Measurements from ENCODE around the gene KCNAB1. TPM values are rescaled to one million over a fixed set of nuclear protein-coding genes. Genes with fewer than 3 reads are reported as not detected.

KCNAB1 gene
- total RNA-seq, 2 donors from 2014 or later = 0.07 to 0.74 TPM

DNA sequence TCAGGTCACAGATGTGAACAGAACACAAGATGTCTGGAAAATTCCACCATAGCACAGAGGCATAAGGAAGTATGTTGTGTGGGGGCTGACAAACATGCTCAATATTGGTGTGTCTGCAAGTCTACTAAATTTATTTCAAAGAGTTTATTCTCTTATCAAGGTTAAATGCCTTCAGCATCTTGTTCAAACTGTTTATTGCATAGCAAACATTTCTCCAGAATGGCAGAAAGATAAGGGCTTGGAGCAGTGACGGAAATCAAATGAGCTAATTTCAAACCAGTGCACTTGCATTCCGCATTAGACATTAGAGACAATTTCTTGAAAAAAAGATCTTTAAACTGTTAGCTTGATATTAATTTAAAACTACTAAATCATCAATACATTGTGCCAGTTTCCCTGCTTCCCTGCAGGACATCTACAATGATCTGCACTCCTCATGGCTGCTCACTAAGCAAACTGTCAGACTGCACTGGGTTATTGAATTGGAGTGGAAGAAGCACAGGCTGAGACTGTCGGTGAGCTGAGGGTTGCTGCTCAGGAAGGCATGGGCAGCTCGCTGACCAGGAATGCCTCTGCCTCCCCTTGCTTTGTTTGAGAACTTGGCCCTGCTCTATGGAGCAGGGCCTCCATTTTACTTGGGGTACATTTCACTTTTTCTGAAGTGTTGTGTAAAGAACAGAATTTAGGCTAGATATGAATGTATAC is 89.4 kb downstream of the KCNAB1 start:
- no peaks in the 10 kb centered on the region for H3K36me3 ChIP-seq
- no peak overlapping the region for H3K9ac ChIP-seq (ENCODE audit: low read depth in 2 of 2, low read length in 2 of 2)
- no peaks in the 10 kb centered on the region for H3K27me3 ChIP-seq
- no peak for DNase-seq
- intact Hi-C loops (cut with DNase I) = no loop called here
- no peaks in the 10 kb centered on the region for H3K4me1 ChIP-seq
- H3K4me3 ChIP-seq = no peak overlapping the region
- no peak overlapping the region for H3K27ac ChIP-seq
- H3K9me3 ChIP-seq = no peaks in the 10 kb centered on the region
- TF ChIP-seq, protein P1, sequence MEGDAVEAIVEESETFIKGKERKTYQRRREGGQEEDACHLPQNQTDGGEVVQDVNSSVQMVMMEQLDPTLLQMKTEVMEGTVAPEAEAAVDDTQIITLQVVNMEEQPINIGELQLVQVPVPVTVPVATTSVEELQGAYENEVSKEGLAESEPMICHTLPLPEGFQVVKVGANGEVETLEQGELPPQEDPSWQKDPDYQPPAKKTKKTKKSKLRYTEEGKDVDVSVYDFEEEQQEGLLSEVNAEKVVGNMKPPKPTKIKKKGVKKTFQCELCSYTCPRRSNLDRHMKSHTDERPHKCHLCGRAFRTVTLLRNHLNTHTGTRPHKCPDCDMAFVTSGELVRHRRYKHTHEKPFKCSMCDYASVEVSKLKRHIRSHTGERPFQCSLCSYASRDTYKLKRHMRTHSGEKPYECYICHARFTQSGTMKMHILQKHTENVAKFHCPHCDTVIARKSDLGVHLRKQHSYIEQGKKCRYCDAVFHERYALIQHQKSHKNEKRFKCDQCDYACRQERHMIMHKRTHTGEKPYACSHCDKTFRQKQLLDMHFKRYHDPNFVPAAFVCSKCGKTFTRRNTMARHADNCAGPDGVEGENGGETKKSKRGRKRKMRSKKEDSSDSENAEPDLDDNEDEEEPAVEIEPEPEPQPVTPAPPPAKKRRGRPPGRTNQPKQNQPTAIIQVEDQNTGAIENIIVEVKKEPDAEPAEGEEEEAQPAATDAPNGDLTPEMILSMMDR (IDR thresholded peaks at IDR 0.05) = no peak

DNA sequence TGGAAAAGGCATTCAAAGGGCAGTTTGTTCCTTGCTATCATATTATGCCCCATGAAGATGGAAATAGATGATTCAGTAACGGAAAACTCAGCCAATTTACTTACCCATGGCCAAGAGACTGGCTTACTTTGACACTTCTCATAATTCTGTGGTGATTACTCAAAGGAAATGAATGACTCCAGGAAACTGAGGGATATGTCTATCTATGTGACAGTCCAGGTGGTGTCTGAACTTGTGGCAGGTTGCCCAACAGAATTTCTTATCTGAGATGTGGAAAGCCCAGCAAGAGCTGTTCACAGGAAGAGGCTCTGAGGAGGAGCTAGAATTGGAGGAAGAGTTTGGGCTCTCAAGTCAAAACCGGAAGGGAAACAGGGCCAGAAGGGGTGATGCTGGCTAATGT is 91.2 kb downstream of the KCNAB1 start:
- TF ChIP-seq, protein P1 (IDR thresholded peaks at IDR 0.05) = no peak

DNA sequence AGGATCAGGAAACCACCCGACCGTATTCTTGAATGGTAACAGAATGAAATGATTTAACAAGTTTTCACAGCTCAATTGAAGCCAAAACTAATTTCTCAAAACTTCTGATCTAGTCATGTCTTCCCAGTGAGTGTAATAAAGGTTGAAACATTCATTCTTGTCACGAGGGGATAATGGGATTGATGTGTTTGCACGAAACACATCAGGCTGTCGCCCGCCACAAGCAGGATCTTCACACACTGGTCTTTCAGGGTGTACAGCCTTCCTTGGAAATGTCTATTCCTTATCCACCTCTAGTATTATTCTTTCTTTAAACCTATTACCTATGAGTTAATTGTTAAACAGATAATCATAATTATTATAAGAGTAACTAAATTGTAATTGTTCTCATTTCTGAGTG is 94.3 kb downstream of the KCNAB1 start:
- Histone ChIP-seq H3K4me1 (no peaks in the 10 kb centered on the region), H3K9ac (ENCODE audit: low read depth in 2 of 2, low read length in 2 of 2) (no peak overlapping the region), H3K4me3 (no peak overlapping the region), H3K27ac (no peak overlapping the region), H3K36me3 (no peaks in the 10 kb centered on the region), H3K27me3 (no peaks in the 10 kb centered on the region), H3K9me3 (no peaks in the 10 kb centered on the region)
- no peak for DNase-seq
- intact Hi-C loops (cut with DNase I) = no loop called here
- TF ChIP-seq, protein P1 (IDR thresholded peaks at IDR 0.05) = no peak

More for the DNA sequence above, 91.2 kb downstream of the KCNAB1 start:
- H3K27me3 ChIP-seq = no peaks in the 10 kb centered on the region
- DNase-seq = no peak
- H3K9me3 ChIP-seq = no peaks in the 10 kb centered on the region
- intact Hi-C loops (cut with DNase I) = no loop called here
- no peak overlapping the region for H3K4me3 ChIP-seq
- no peak overlapping the region for H3K9ac ChIP-seq (ENCODE audit: low read depth in 2 of 2, low read length in 2 of 2)
- no peaks in the 10 kb centered on the region for H3K4me1 ChIP-seq
- H3K36me3 ChIP-seq = no peaks in the 10 kb centered on the region
- no peak overlapping the region for H3K27ac ChIP-seq

DNA sequence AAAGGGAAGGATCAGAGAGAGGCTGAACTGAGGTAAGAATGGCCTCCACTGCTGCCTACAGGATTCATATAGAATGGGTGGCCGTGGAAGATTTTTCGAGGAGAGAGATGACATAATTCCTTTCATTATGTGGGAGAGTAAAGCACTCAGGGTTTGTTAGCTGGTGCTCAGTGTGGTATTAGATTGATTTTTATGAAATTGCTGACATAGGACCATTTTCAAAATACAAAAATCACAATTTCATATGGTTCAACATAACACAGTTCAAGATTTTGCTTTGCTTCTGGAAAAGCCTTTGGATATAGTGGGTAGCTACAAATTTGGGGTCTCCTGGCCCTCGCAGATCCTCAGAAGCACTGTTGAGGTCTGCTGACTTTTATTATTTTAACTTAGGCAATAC is 95.4 kb downstream of the KCNAB1 start:
- Histone ChIP-seq H3K27me3 (no peaks in the 10 kb centered on the region), H3K4me3 (no peak overlapping the region), H3K9me3 (no peaks in the 10 kb centered on the region), H3K4me1 (no peaks in the 10 kb centered on the region), H3K9ac (ENCODE audit: low read depth in 2 of 2, low read length in 2 of 2) (no peak overlapping the region), H3K27ac (no peak overlapping the region), H3K36me3 (no peaks in the 10 kb centered on the region)
- DNase-seq = no peak
- TF ChIP-seq, protein P1 (IDR thresholded peaks at IDR 0.05) = no peak
- intact Hi-C loops (cut with DNase I) = no loop called here

DNA sequence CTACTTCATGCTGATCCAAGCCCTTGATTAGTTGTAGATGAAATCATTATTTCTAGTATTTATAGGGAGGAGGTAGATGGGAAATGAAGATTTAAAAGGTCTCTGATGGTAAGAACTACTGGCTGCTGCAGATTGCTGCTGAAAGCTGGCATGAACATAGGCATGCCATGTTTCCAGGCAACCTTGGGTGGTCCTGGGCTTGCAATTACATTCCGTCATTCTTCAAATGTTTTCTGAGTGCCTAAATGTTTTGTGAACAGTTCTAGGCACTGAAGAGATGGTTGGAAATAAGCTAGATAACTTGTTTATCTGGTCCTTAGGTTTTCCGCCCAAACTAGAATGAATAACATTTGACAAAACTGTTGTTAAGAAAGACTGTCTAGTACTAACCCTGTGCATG is 95.8 kb downstream of the KCNAB1 start:
- no peak overlapping the region for H3K27ac ChIP-seq
- no peaks in the 10 kb centered on the region for H3K9me3 ChIP-seq
- no peaks in the 10 kb centered on the region for H3K36me3 ChIP-seq
- no peak for DNase-seq
- intact Hi-C loops (cut with DNase I) = no loop called here
- H3K27me3 ChIP-seq = no peaks in the 10 kb centered on the region
- no peaks in the 10 kb centered on the region for H3K4me1 ChIP-seq
- no peak overlapping the region for H3K4me3 ChIP-seq
- TF ChIP-seq, protein P1 (IDR thresholded peaks at IDR 0.05) = no peak
- H3K9ac ChIP-seq (ENCODE audit: low read depth in 2 of 2, low read length in 2 of 2) = no peak overlapping the region

Measured in colonic mucosa (tissue), 4 donors.